Panc1 (cell line): ENCODE data around the gene SETD2.

Source experiments
- SIN3A ChIP-seq: IDR thresholded peaks from 2 replicates; pipeline ENCODE4 v1.6.1; 2012; ENCODE audit warnings: low read depth, mild to moderate bottlenecking, low read length, moderate library complexity, borderline replicate concordance; ENCODE audit not compliant: insufficient read depth
- TF ChIP-seq, protein P1 (sequence below): fragments of 450-650 bp; IDR thresholded peaks from 2 replicates; pipeline ENCODE4 v1.5.1; 2017; ENCODE audit warnings: mild to moderate bottlenecking
- TF ChIP-seq, protein P2 (sequence below), 2 experiments: IDR thresholded peaks; 2 replicates each; pipeline ENCODE4 v1.6.1; 2011 to 2012; ENCODE audit warnings: low read depth in 2 of 2, control low read depth in 1 of 2, low read length in 1 of 2, mild to moderate bottlenecking in 1 of 2, moderate library complexity in 1 of 2; ENCODE audit not compliant: insufficient read depth in 1 of 2

DNA sequence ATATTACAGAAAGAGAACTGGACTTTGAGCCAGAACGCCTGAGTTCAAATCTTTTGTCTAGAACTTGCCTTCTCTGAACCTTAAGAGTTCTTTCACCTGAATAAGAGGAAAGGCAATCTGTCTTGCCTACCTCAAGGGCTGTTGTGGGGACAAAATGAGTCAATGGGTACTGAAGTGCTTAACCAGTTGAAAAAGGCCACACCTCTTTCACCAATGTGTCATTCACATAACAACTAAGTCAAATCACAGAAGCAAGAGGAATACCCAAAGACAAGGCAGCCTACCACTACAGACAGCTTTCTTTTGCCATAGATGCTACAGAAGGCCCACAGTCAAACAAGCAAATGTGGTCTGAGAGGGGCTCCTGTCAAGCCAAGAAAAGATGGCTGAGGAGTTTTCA is 144.7 kb downstream of the SETD2 start:
- TF ChIP-seq, protein P1, sequence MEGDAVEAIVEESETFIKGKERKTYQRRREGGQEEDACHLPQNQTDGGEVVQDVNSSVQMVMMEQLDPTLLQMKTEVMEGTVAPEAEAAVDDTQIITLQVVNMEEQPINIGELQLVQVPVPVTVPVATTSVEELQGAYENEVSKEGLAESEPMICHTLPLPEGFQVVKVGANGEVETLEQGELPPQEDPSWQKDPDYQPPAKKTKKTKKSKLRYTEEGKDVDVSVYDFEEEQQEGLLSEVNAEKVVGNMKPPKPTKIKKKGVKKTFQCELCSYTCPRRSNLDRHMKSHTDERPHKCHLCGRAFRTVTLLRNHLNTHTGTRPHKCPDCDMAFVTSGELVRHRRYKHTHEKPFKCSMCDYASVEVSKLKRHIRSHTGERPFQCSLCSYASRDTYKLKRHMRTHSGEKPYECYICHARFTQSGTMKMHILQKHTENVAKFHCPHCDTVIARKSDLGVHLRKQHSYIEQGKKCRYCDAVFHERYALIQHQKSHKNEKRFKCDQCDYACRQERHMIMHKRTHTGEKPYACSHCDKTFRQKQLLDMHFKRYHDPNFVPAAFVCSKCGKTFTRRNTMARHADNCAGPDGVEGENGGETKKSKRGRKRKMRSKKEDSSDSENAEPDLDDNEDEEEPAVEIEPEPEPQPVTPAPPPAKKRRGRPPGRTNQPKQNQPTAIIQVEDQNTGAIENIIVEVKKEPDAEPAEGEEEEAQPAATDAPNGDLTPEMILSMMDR = no peak
- TF ChIP-seq SIN3A = no peak
- TF ChIP-seq, protein P2, sequence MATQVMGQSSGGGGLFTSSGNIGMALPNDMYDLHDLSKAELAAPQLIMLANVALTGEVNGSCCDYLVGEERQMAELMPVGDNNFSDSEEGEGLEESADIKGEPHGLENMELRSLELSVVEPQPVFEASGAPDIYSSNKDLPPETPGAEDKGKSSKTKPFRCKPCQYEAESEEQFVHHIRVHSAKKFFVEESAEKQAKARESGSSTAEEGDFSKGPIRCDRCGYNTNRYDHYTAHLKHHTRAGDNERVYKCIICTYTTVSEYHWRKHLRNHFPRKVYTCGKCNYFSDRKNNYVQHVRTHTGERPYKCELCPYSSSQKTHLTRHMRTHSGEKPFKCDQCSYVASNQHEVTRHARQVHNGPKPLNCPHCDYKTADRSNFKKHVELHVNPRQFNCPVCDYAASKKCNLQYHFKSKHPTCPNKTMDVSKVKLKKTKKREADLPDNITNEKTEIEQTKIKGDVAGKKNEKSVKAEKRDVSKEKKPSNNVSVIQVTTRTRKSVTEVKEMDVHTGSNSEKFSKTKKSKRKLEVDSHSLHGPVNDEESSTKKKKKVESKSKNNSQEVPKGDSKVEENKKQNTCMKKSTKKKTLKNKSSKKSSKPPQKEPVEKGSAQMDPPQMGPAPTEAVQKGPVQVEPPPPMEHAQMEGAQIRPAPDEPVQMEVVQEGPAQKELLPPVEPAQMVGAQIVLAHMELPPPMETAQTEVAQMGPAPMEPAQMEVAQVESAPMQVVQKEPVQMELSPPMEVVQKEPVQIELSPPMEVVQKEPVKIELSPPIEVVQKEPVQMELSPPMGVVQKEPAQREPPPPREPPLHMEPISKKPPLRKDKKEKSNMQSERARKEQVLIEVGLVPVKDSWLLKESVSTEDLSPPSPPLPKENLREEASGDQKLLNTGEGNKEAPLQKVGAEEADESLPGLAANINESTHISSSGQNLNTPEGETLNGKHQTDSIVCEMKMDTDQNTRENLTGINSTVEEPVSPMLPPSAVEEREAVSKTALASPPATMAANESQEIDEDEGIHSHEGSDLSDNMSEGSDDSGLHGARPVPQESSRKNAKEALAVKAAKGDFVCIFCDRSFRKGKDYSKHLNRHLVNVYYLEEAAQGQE (IDR thresholded peaks at IDR 0.05; ENCODE audit: insufficient read depth in 1 of 2, low read depth in 2 of 2, low read length in 1 of 2) = no peak
